D721Med (cell line): Measurements from ENCODE around the gene PPP1R2.
"Not testable (repeated sequence)": the region's sequence is repeated elsewhere in the genome, so short reads cannot be mapped to it uniquely, and the experiment has no call there.

Source experiments
- DNase-seq: peaks from one replicate; pipeline ENCODE4 v3.0.0; 2011; ENCODE audit warnings: low spot score; ENCODE audit not compliant: insufficient read length
- FAIRE-seq: peaks from 2 replicates; lab custom pipeline; 2011; peaks lifted over from hg19 to GRCh38; lab: Jason Lieb, UNC
- CTCF ChIP-seq: IDR thresholded peaks from 2 replicates; pipeline ENCODE4 v1.5.1; 2012; ENCODE audit warnings: mild to moderate bottlenecking, control low read depth; ENCODE audit not compliant: insufficient read depth; ENCODE audit errors: missing control alignments

Gene PPP1R2

GRCh38 chr3:195542698-195543499 lies at the start of gene PPP1R2:
PPP1R2 (minus strand) TSS chr3:195543325; CDS start chr3:195543025, 300 bp downstream.
- no peak for FAIRE-seq
- TF ChIP-seq CTCF = no peak

GRCh38 chr3:195591852-195592251 lies 48.7 kb upstream of the PPP1R2 start:
- FAIRE-seq (no peak), DNase-seq (no peak)
- no peak for TF ChIP-seq CTCF

More at GRCh38 chr3:195542698-195543499, at the start of gene PPP1R2:
- DNase-seq = peak; percentile 69

GRCh38 chr3:195591220-195591619 lies 48.1 kb upstream of the PPP1R2 start:
- FAIRE-seq (no peak), DNase-seq (no peak)
- no peak for TF ChIP-seq CTCF

GRCh38 chr3:195590381-195590780 lies 47.3 kb upstream of the PPP1R2 start:
- FAIRE-seq, DNase-seq: not testable (repeated sequence)

- FAIRE-seq, DNase-seq: not testable (repeated sequence)
These were observed 46.7 kb upstream of the PPP1R2 start for GRCh38 chr3:195589796-195590195.

- FAIRE-seq (no peak), DNase-seq (no peak)
- TF ChIP-seq CTCF = no peak
These were observed 44.7 kb upstream of the PPP1R2 start for GRCh38 chr3:195587824-195588223.

- TF ChIP-seq CTCF = no peak
- FAIRE-seq (no peak), DNase-seq (no peak)
These were observed 44.3 kb upstream of the PPP1R2 start for GRCh38 chr3:195587406-195587805.

- FAIRE-seq = no peak
These were observed 41.4 kb upstream of the PPP1R2 start for GRCh38 chr3:195584543-195584870.

More at GRCh38 chr3:195584543-195584870, 41.4 kb upstream of the PPP1R2 start:
- DNase-seq = no peak
- no peak for TF ChIP-seq CTCF
